ENCODE data around the gene INTS15. TPM values are rescaled to one million over a fixed set of nuclear protein-coding genes. Genes with fewer than 3 reads are reported as not detected.

INTS15 gene
- total RNA-seq, 1 experiment from 2014 or later: 14.8 TPM

- DNase-seq (ENCODE audit: low read depth): no peak
Measured at GRCh38 chr7:6655636-6656385, 66.0 kb downstream of the INTS15 start.

GRCh38 chr7:6656413-6656812 lies 66.6 kb downstream of the INTS15 start:
- DNase-seq (ENCODE audit: low read depth): no peak

Other genes with a start within 250 kb of the INTS15 start
- 21.2 and 23.4 TPM in 2 replicates for gene FAM220A, start 241.1 kb upstream of the INTS15 start, total RNA-seq (2014; rRNA removed; shearing (Covaris generic))
- gene RAC1, start 215.5 kb upstream of the INTS15 start, total RNA-seq (2014; rRNA removed; shearing (Covaris generic)): 111 and 150 TPM in 2 replicates
- gene DAGLB, start 142.1 kb upstream of the INTS15 start, total RNA-seq (2014; rRNA removed; shearing (Covaris generic)): 13.0 and 19.4 TPM in 2 replicates
- gene KDELR2, start 105.9 kb upstream of the INTS15 start, total RNA-seq (2014; rRNA removed; shearing (Covaris generic)): 307 and 316 TPM in 2 replicates
- not detected in 2 replicates for gene GRID2IP, start 38.6 kb upstream of the INTS15 start, total RNA-seq (2014; rRNA removed; shearing (Covaris generic))
- gene ZDHHC4, start 12.6 kb upstream of the INTS15 start, total RNA-seq (2014; rRNA removed; shearing (Covaris generic)): 68.4 and 77.1 TPM in 2 replicates
- gene ZNF853, start 25.6 kb downstream of the INTS15 start, total RNA-seq (2014; rRNA removed; shearing (Covaris generic)): under 0.01 and 0.10 TPM in 2 replicates
- 2.9 and 6.3 TPM in 2 replicates for gene ZNF316, start 47.3 kb downstream of the INTS15 start, total RNA-seq (2014; rRNA removed; shearing (Covaris generic))
- 20.0 and 25.1 TPM in 2 replicates for gene ZNF12, start 116.9 kb downstream of the INTS15 start, total RNA-seq (2014; rRNA removed; shearing (Covaris generic))
- gene RSPH10B2, start 164.1 kb downstream of the INTS15 start, total RNA-seq (2014; rRNA removed; shearing (Covaris generic)): 0.10 TPM in 1 of 2 replicates, not detected in the other
- gene CCZ1B, start 236.3 kb downstream of the INTS15 start, total RNA-seq (2014; rRNA removed; shearing (Covaris generic)): 34.9 and 45.2 TPM in 2 replicates

All from RPMI7951 (cell line).